DMS 273 (cell line): ENCODE results near the gene PLCB1.
A peak's percentile ranks its signal among the peaks of the same experiment; 100 is the strongest.
"Not testable (repeated sequence)": the region's sequence is repeated elsewhere in the genome, so short reads cannot be mapped to it uniquely, and the experiment has no call there.

Experiments used
- DNase-seq: peaks from one replicate; lab custom pipeline; 2025; ENCODE audit not compliant: unreplicated experiment; lab: John Stamatoyannopoulos, UW

The PLCB1 gene

DNA sequence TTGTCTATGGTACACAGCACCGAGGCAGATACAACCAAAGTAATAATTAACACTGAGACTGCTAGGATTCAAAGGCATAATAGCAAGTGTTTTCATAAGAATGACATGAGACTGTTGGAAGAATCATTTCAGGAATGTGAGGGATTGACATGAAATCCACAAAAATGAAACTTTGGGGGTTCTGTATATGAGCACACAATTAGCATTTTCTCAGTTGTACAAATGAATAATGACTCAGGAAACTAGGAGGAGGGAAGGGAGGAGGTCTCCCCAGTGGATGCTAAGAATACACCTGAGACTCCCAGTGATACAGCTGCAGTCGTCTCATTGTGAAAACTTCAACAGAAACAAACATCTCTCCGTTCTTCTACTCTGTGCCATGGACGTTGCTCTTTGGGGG is 508.4 kb downstream of the PLCB1 start:
- DNase-seq: no peak

DNA sequence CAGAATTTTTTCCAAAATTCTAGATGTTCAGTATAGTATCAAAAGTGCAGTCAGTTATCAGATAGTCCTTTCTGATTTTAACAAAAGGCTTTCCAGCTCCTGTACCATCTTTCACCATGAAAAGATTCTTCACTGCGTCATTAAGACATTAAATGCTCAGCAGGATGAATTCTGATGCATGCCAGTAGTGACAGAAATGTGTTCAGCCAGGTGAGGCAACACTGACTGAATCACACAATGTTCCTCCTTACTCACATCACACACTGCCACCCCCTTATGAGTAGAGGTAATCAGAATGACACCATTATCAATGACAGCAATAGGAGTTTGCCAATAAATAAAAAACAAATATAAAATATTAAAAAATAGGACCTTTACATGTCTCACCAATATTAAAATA is 510.2 kb downstream of the PLCB1 start:
- no peak for DNase-seq

DNA sequence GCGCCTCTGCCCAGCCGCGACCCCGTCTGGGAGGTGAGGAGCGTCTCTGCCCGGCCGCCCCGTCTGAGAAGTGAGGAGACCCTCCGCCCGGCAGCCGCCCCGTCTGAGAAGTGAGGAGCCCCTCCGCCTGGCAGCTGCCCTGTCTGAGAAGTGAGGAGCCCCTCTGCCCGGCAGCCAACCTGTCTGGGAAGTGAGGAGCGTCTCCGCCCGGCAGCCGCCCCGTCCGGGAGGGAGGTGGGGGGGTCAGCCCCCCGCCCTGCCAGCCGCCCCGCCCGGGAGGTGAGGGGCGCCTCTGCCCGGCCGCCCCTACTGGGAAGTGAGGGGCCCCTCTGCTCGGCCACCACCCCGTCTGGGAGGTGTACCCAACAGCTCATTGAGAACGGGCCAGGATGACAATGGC is 512.4 kb downstream of the PLCB1 start:
- not testable (repeated sequence) for DNase-seq

DNA sequence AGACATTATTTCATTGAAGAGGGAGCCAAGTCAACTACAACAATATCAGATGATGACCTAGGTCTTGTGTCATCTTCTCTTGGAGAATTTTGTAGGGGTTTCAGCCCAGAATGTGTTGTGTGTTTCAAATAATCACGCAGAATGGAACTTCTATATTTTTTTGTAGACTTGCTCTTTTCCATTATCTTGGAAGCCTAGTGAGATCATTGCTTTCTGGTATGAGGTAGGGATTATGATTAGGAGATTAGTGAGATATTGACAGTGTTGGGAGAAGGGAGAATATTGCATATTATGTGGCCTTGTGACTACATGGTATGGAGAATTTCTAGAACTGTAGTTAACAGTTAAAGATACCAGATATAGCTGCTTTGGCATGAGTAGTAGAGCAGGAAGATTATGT is 513.3 kb downstream of the PLCB1 start:
- no peak for DNase-seq

DNA sequence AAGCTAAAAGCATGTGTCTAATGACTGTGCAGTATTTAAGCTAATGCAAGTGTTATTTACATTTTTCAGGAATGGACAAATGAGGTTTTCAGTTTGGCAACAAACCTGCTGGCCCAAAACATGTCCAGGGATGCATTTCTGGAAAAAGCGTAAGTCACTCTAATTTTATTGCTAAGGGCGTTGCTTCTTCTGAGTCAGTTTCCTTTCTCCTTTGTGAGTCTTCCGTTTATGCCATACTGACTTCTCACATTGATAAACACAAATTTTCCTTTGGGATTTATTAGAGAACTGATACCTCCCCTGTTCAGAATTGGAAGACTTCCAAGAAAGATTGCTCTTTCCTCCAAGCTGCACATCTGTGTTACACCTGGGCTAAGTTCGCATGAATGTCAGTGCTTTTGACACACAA is 514.0 kb downstream of the PLCB1 start:
- DNase-seq: no peak

DNA sequence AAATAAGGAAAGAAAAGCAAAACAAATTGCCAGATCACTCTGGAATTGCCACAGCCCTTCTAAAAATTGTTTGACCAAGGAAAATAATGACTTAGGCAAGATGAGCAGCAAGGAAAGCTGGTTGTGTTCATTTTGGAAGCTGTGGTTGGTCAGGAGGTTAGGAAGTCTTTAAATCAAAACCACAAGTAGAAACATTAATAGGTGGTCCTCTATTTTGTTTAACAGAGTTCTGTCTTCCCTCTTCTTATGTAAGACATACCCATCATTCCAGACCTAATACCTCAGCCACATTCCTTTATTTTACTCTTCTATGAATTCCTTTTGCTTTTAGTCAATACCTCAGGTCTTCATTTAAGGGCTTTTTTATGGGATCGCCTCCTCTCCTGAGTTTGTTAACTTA is 514.6 kb downstream of the PLCB1 start:
- DNase-seq: no peak

DNA sequence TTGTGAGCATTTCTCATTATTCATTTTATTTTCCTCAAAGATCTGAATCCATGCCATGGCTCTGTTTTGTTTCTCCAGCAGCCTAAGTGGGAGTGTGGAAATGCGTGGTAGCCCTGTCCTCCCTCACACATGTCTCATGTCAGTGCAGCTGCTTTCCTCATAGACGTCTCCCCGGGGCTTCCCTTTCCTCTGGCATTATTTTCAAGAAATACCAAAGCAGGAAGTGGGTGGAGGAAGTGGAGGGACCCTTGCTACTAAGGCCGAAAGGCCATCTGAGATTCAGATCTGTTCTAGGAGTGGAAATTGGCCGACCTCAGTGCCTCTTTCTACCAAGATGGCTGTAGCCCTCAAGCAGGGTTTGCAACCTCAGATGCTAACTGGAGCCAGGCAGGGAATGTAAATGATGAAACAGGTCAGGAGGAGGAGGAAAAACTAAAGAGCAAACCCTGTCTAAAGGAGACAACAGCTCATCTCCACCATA is 515.9 kb downstream of the PLCB1 start:
- no peak for DNase-seq

DNA sequence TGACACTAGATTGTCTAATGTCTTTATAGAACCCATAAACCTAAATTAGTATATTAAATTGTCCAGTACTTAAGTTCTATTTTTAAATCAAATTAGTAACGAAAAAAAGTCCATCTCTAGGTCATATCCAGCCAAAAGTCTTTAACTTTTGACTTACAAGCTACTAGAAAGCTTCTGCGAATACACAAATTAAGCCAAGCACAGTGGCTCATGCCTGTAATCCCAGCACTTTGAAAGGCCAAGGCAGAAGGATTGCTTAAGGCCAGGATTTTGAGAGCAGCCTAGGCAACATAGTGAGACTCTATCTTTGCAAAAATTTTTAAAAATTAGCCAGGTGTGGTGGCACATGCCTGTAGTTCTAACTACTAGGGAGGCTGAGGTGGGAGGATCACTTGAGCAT is 516.4 kb downstream of the PLCB1 start:
- DNase-seq: no peak

DNA sequence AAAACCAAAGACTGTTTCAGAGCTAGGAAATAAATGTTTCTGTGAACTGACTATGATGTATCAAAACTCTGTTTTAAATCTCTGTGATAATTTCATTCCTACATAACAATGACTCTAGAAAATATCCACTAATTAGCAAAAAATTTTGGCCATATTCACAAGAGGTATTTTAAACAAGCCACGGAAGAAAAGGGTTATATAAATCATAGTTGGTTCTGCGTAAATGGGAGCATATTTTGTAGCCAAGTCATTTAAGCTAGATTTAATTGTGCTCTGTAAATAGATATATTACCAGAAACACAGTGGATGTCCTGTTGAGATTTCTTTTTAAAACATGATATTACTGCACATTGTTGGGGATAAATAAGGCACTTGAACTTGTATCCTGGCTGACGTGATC is 520.3 kb downstream of the PLCB1 start:
- DNase-seq: no peak

DNA sequence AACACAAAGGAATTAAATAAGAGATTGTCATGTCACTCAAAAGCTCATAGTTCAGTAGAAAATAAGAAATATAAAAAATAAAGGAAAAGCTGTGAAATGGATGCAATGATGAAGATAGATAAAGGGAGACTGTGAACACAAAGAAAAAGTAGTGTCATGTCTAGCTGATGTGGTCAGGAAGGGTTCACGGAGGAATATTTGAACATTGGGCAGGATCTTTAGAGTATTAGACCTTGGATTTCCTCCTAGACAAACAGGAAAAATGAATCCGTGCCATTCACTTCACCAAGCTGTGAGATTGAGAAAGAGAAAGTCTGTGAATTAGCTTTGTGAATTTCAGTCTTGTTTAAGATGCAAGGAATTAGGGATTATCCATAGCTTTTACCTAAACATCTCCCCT is 522.4 kb downstream of the PLCB1 start:
- DNase-seq: no peak

DNA sequence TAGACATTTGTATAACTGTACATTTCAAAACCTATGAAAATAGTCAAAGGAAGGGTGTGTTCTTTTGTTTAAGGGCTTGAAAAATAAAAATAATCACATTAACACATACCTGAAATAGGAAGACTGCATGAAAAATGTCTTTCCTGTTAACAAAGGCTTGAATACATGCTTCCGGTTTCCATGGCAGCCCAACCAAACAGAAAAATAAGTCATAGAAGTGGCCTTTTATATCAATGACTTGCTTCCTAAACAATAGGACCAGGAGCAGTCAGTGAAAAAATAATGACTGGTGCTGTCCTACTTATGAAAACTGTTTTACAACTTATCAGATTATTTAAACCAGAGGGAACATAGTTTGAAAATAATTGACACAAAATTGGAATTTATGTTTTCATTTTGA is 524.3 kb downstream of the PLCB1 start:
- DNase-seq: no peak

DNA sequence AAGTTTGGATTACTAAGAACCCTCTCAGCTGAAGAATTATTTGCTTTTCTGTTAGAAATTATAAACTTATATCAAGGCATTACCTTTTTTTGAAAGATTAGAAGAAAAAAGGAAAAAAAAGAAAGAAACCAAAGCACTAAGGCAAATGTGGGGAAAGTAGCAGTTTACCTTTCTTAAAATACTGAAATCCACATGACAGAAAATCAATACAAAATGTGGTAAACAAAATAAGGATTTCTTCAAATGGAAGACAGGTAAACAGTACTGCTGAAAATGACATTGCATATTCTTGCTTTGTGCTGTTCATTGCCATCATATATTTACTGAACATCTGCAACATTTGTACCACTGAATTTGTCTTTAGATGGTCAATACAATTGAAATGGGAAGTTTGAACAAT is 525.6 kb downstream of the PLCB1 start:
- DNase-seq: no peak

DNA sequence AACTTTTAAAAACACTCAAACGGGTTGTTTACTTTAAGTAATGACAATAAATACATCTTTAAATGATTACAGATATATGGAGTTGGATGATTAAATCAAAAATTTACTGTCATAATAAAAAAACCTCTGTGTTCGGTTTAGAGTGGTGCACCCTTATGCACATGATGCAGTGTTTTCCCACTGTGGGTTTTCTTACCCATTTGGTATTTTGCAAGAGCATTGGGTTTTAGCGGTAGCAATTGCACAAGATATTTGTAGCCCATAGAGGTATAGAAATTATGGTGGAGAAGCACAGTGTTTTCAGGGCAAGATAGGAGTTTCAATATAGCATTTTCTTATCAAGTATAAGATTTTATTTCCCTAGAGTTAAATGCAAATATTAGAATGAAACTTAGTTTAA is 526.0 kb downstream of the PLCB1 start:
- DNase-seq: no peak

DNA sequence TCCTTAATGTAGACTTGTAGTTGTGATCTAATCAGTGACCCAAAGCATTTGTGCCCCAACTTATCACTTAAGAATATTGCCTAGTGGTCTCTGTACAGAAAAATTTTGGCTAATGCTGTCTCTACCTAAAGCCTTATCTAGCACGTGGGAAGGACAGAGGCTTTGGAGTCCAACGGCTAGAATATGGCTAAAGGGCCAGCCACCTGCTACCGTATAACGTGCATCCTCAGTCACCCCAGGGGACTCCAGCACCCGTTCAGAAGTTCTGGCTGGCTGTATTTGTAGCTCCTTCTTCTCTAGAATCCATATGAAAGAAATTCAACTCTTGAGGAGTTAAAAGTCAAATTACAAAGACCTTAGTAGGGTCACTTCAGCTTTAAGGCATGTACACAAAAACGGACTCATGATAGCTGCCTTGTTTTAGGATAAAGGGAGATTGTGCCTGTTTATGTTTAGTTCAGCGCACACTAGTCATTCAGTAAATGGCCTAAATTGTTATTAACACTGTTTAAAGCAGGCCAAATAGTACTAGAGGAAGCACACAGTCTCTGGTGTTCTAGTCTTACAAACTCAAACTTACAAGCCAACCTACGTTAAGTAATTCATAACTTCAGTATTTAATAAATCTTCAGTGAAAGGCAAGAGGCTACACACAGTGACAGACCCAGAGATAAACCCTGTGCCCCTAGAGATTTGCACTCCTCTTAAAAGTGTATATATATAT is 529.3 kb downstream of the PLCB1 start:
- DNase-seq: peak; percentile 17

DNA sequence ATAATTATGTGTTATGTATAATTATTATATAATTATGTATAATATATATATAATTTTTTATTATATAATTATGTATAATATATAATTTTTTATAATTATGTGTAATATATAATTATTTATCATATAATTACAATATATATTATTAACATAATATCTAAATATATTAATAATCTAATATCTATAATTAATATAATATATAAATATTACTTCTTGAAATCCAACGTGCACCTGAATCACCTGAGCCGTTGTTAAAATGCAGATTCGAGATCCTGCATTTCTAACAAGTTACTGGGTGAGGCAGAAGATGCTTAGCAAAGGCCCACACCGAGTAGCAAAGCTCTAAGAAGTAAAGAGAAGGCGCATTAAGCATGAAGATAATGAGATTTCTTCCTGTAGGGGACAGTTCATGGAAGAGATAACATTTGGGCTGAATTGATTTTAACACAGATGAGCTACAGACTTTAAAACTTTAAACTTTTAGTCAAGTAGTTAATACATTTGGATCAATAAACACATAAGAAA is 530.4 kb downstream of the PLCB1 start:
- DNase-seq: peak; percentile 11

DNA sequence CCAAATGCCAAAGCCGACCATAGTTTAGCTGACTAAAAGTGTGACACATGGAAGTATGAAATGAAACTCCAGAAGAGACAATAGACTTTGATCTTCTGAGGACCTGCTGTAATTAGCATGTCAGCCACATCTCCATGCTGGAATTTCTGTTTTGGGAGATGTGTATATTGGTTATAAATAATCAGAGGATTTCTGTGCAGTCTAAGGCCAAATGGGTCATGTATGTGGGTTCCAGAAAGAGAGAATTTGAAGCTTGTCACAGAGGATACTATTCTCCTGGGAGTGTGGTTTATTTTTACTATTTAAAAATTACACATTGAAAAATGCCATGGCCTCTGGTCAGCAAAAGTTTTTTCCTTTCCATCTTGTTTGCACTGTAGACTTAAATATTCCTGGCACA is 531.4 kb downstream of the PLCB1 start:
- no peak for DNase-seq

DNA sequence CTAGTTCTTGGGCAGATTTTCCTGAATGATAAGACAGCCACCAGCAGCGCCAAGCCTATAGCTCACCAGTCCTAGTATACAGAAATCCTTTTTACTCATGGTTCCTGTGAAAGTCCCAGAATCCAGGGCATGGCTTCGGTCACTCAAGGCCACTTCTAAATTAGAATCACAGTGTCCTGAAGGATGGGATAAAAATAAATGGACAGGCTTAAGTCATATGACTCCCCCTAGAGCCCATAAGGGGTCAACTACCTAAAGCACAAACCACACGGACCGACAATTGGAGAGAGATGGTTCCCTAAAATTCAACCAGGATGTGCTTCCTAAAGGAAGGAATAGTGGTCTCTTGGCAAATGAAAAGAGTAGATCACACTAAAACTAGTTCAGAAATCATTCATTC is 532.7 kb downstream of the PLCB1 start:
- no peak for DNase-seq

DNA sequence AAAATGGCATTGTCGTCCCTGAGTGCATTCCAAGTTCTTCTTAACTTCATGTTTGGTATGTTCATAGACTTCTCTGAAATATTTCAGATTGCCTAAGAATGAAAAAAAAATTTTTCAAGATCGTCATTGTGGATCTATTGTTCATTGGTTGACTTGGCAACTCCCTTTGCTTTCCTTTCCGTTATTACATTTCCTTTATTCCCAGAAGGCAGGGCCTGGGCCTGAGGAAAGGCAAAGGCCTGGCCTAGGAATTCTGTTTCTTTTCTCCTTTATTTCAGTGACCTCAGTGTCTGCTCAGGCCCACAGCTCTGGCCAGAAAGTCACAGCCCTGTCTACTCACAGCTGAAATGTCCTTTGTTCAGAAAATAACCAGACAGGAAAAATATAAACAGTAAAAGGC is 535.2 kb downstream of the PLCB1 start:
- no peak for DNase-seq

DNA sequence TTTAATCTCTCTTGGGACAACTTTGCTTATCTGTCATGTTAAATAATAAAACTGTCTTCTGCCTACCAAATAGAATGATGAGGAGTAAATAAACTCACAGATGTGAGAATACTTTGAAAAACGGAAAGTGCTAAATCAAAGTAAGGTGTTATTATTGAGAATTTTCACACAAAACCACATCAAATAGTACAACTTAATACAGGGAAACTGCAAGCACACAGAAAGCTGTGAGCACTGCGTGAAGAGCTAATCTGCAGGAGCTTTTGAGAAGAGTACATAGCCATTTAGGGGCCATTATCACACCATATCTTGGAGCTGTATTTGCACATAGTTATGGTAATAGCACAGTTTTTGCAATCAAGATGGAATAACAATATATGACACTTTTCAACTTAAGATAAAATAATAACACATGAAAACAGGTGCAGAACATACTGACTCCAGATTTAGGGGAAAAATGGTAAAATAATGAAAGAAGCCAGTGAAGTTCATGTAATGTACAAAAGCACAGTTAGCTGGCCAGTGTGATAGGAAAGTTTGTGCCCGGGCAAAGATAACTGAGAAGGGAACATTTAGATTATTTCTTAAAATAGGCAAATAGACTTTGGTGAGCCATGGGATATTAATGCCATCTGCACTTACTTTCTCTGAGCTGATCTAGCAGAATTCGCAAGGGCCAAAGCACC is 538.3 kb downstream of the PLCB1 start:
- no peak for DNase-seq

DNA sequence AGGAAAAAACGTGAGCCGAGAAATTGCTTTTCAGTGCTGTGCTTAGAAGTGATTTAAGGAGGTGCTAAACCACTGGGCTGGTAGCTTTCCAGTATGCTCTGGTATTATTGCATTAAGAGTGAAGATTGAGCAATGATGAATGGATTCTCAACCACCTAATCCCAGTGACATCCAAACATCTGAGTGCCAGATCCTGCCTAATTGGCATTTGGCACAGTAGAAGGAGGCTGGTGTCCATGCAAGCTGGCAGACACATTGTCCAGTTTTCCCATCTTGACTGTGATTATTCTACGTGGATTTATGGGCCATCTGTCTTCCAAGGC is 538.8 kb downstream of the PLCB1 start:
- DNase-seq: peak; percentile 85

DNA sequence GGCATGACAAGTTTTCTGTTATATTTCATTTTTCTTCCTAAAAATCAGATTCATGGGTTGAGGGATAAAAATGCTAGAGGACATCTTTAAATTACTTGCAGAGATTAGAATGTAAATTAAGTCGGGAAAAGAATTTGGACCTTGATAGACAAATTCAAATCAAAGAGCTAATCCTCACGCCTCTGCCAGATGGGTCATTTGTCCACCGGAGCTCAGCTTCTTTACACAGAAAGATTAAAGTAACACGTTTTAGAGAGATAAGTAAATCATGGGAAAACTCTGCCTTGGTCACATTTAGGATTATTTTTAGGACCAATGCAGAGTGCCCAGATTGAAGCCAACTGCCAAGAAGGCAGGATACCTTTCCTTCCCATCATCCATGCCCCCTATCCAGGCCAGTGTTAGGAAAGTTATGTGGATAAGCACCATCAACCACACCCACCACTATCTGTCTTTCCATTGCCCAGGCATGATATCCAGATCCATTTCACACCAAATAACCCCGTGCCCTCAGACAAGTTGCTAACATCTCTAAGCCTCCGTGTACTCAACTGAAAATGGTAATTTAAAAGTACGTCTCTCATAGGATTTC is 539.4 kb downstream of the PLCB1 start:
- peak; percentile 38 for DNase-seq

DNA sequence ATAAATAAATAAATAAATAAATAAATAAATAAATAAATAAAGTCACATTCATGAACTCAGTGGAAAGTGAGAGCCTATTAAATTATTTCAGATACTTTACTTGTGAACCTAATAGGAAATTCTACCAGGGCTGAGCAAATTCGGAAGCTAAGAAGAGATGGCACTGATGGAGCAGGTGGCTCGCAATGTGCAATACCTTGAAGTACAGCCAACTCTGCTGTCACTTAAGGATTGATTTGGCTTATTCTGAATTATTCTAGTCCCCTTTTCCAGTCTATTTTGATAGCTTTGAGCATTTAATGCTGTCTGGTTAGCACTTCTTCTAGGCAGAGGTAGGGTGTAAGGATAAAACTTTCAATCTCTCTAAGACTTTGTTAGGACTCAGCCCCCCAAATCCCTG is 541.0 kb downstream of the PLCB1 start:
- DNase-seq: no peak
